DOHH2 (cell line): ENCODE results near the gene TMEM219.

Experiments used
- CTCF ChIP-seq: fragments of 200-600 bp; sonication (generic); IDR thresholded peaks from one replicate; pipeline ENCODE4 v1.5.1; 2014; ENCODE audit warnings: antibody characterized with exemption, mild to moderate bottlenecking, low read depth, low read length; ENCODE audit not compliant: poor library complexity, severe bottlenecking
- EZH2phosphoT487 ChIP-seq: fragments of 200-600 bp; sonication (generic); IDR thresholded peaks from 2 replicates; pipeline ENCODE4 v1.6.1; 2017; ENCODE audit warnings: borderline replicate concordance, mild to moderate bottlenecking, antibody characterized with exemption, low read length, moderate library complexity, mixed read lengths

GRCh38 chr16:29986231-29986630, 24.4 kb downstream of the TMEM219 start:
- no peak for TF ChIP-seq CTCF
- TF ChIP-seq EZH2phosphoT487, result no peak
